GM19455 (cell line): ENCODE results near the gene RNASE11.
"Not testable (repeated sequence)": the region's sequence is repeated elsewhere in the genome, so short reads cannot be mapped to it uniquely, and the experiment has no call there.

ENCODE experiments used
- ATAC-seq: cut with Tn5 transposase; IDR thresholded peaks from one replicate; pipeline ENCODE4 v1.9.1; 2021; ENCODE audit not compliant: unreplicated experiment

The RNASE11 gene

GRCh38 chr14:20587489-20588154 is at the start of gene RNASE11:
TSS of gene RNASE11 (minus strand) at chr14:20588001.
- ATAC-seq, result no peak

GRCh38 chr14:20632831-20633691 is 45.3 kb upstream of the RNASE11 start:
- peak; percentile 48 for ATAC-seq

- peak; percentile 21 for ATAC-seq
Observed at GRCh38 chr14:20632448-20632830, 44.6 kb upstream of the RNASE11 start.

GRCh38 chr14:20631880-20632389 is 44.1 kb upstream of the RNASE11 start:
- no peak for ATAC-seq

- no peak for ATAC-seq
Observed at GRCh38 chr14:20631023-20631879, 43.5 kb upstream of the RNASE11 start.

GRCh38 chr14:20630340-20631022 is 42.7 kb upstream of the RNASE11 start:
- ATAC-seq, result no peak

GRCh38 chr14:20628063-20628854 is 40.5 kb upstream of the RNASE11 start:
- no peak for ATAC-seq

- no peak for ATAC-seq
Observed at GRCh38 chr14:20627346-20628027, 39.7 kb upstream of the RNASE11 start.

- no peak for ATAC-seq
Observed at GRCh38 chr14:20626274-20626673, 38.5 kb upstream of the RNASE11 start.

GRCh38 chr14:20624495-20625070 is 36.8 kb upstream of the RNASE11 start:
- ATAC-seq, result no peak

GRCh38 chr14:20623798-20624197 is 36.0 kb upstream of the RNASE11 start:
- ATAC-seq, result no peak

- ATAC-seq, result no peak
Observed at GRCh38 chr14:20622816-20623291, 35.1 kb upstream of the RNASE11 start.

- no peak for ATAC-seq
Observed at GRCh38 chr14:20620798-20621478, 33.1 kb upstream of the RNASE11 start.

GRCh38 chr14:20619688-20620087 is 31.9 kb upstream of the RNASE11 start:
- ATAC-seq, result not testable (repeated sequence)

GRCh38 chr14:20618271-20618749 is 30.5 kb upstream of the RNASE11 start:
- ATAC-seq, result no peak

GRCh38 chr14:20617138-20618003 is 29.6 kb upstream of the RNASE11 start:
- ATAC-seq, result no peak

GRCh38 chr14:20615996-20616395 is 28.2 kb upstream of the RNASE11 start:
- ATAC-seq, result no peak
